ENCODE measurements around the gene ARHGAP6.

DNA sequence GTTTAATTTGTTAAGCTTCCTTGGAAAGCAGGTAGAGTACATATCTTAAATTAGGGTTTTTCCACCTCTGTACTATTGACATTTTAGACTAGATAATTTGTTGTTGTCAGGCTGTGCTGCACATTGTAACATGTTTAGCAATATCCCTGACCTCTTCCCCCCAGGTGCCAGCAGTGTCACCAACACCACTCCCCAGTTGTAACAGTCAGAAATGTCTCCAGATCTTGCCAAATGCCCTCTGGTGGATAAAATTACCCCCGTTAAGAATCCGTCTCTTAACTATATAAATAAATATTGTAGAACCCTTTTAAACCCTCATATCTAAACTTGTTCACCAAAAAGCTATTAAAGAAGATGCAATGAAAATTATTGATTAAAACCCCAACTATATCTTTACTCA lies 161.5 kb downstream of the ARHGAP6 start:
- TF ChIP-seq NR2C2 (CRISPR knock-in tag; IDR thresholded peaks at IDR 0.05; ENCODE audit: borderline replicate concordance) (no peak), ZNF121 (CRISPR knock-in tag; IDR thresholded peaks at IDR 0.05) (no peak), ZNF431 (CRISPR knock-in tag; IDR thresholded peaks at IDR 0.05; ENCODE audit: borderline replicate concordance, low read depth) (no peak), MXI1 (IDR thresholded peaks at IDR 0.05; ENCODE audit: borderline replicate concordance, low read depth, low read length) (no peak), ZNF274 (CRISPR knock-in tag; IDR thresholded peaks at IDR 0.05) (no peak), DMAP1 (CRISPR knock-in tag; IDR thresholded peaks at IDR 0.05) (no peak), EZH2 (conservative IDR thresholded peaks at IDR 0.05; ENCODE audit: low read depth, low read length) (no peak), POLR2AphosphoS5 (IDR thresholded peaks at IDR 0.05; ENCODE audit: low read depth, low read length) (no peak)
- TF ChIP-seq, protein P1, sequence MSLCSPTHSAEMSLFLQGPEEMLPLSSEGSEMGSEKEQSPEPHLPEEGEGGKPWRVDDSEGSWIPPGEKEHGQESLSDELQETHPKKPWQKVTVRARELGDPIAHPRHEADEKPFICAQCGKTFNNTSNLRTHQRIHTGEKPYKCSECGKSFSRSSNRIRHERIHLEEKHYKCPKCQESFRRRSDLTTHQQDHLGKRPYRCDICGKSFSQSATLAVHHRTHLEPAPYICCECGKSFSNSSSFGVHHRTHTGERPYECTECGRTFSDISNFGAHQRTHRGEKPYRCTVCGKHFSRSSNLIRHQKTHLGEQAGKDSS (CRISPR knock-in tag; IDR thresholded peaks at IDR 0.05; ENCODE audit: borderline replicate concordance, low read depth): no peak
- TF ChIP-seq, protein P2, sequence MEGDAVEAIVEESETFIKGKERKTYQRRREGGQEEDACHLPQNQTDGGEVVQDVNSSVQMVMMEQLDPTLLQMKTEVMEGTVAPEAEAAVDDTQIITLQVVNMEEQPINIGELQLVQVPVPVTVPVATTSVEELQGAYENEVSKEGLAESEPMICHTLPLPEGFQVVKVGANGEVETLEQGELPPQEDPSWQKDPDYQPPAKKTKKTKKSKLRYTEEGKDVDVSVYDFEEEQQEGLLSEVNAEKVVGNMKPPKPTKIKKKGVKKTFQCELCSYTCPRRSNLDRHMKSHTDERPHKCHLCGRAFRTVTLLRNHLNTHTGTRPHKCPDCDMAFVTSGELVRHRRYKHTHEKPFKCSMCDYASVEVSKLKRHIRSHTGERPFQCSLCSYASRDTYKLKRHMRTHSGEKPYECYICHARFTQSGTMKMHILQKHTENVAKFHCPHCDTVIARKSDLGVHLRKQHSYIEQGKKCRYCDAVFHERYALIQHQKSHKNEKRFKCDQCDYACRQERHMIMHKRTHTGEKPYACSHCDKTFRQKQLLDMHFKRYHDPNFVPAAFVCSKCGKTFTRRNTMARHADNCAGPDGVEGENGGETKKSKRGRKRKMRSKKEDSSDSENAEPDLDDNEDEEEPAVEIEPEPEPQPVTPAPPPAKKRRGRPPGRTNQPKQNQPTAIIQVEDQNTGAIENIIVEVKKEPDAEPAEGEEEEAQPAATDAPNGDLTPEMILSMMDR (CRISPR knock-in tag; IDR thresholded peaks at IDR 0.05): no peak

All from HepG2 (cell line).